ENCODE data around the gene FBL. TPM values are rescaled to one million over a fixed set of nuclear protein-coding genes. Genes with fewer than 3 reads are reported as not detected.
A peak's percentile ranks its signal among the peaks of the same experiment; 100 is the strongest.

FBL gene
- total and polyA plus RNA-seq, 10 of the 15 experiments (the other 5 are each of a cell fraction or from before 2014, with no cell fraction given): 156 to 1,083 (median 478) TPM

DNA sequence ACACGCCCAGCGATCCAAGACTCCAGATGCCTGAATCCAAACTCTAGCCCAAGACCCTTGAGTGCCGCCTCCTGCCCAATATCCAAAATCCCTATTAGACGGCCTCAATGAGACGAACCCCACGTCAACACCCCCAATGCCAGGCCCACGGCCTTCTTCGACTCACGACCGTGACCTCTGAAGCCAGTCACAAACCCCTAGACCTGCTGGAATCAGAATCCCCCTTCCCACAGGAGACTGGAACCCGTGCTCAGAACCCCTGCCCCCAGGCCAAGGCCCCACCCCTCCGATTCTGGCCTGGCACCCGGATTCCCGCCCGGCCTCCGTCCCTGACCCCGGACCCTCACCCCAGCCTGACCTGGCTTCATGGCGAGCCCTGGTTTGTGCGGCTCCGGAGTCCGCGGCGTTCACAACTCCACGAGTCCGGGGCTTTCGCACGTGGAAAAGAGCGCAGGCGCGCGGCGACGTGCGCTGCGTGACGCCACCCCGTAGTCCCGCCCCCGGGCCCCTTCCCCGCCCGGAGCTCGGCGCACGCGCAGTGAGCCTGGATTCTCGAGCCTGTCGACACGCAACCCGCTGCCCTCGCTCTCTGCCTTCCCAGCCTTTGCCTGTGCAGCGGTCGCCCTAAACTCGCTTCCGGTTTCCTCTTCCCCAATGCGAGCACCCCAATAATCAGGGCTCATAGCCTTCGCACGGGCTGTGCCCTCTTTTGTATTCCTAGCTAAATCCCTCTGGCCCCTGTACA lies at the start of gene FBL (continued):
- TF ChIP-seq, protein P1, sequence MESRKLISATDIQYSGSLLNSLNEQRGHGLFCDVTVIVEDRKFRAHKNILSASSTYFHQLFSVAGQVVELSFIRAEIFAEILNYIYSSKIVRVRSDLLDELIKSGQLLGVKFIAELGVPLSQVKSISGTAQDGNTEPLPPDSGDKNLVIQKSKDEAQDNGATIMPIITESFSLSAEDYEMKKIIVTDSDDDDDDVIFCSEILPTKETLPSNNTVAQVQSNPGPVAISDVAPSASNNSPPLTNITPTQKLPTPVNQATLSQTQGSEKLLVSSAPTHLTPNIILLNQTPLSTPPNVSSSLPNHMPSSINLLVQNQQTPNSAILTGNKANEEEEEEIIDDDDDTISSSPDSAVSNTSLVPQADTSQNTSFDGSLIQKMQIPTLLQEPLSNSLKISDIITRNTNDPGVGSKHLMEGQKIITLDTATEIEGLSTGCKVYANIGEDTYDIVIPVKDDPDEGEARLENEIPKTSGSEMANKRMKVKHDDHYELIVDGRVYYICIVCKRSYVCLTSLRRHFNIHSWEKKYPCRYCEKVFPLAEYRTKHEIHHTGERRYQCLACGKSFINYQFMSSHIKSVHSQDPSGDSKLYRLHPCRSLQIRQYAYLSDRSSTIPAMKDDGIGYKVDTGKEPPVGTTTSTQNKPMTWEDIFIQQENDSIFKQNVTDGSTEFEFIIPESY (IDR thresholded peaks at IDR 0.05): no peak
- TF ChIP-seq, protein P2, sequence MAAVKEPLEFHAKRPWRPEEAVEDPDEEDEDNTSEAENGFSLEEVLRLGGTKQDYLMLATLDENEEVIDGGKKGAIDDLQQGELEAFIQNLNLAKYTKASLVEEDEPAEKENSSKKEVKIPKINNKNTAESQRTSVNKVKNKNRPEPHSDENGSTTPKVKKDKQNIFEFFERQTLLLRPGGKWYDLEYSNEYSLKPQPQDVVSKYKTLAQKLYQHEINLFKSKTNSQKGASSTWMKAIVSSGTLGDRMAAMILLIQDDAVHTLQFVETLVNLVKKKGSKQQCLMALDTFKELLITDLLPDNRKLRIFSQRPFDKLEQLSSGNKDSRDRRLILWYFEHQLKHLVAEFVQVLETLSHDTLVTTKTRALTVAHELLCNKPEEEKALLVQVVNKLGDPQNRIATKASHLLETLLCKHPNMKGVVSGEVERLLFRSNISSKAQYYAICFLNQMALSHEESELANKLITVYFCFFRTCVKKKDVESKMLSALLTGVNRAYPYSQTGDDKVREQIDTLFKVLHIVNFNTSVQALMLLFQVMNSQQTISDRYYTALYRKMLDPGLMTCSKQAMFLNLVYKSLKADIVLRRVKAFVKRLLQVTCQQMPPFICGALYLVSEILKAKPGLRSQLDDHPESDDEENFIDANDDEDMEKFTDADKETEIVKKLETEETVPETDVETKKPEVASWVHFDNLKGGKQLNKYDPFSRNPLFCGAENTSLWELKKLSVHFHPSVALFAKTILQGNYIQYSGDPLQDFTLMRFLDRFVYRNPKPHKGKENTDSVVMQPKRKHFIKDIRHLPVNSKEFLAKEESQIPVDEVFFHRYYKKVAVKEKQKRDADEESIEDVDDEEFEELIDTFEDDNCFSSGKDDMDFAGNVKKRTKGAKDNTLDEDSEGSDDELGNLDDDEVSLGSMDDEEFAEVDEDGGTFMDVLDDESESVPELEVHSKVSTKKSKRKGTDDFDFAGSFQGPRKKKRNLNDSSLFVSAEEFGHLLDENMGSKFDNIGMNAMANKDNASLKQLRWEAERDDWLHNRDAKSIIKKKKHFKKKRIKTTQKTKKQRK (IDR thresholded peaks at IDR 0.05; ENCODE audit: low read depth, low read length): no peak
- TF ChIP-seq JUND (IDR thresholded peaks at IDR 0.05; ENCODE audit: low read depth, low read length) (0 out of 2 replicates have a peak, but pooled peaks have one; percentile 13), BHLHE40 (IDR thresholded peaks at IDR 0.05; ENCODE audit: borderline replicate concordance in 1 of 2, low read depth in 2 of 2, low read length in 1 of 2) (peak; percentile 52 to 87; a peak in 3 of 4 replicates), MTA2 (IDR thresholded peaks at IDR 0.05; ENCODE audit: low read depth) (no peak), HDGF (IDR thresholded peaks at IDR 0.05) (no peak; the same call in 1 of the 2 replicates), NBN (IDR thresholded peaks at IDR 0.05) (no peak), PRDM15 (CRISPR knock-in tag; IDR thresholded peaks at IDR 0.05) (no peak), NR2F1 (conservative IDR thresholded peaks at IDR 0.05) (peak; percentile 37; the same call in 1 of the 2 replicates), CEBPB (IDR thresholded peaks at IDR 0.05; ENCODE audit: borderline replicate concordance in 1 of 2, low read depth in 2 of 2, low read length in 2 of 2) (peak in 1 of 2 experiments; percentile 6; a peak in 1 of 4 replicates), ATF7 (IDR thresholded peaks at IDR 0.05; ENCODE audit: low read depth) (no peak), STAT3 (IDR thresholded peaks at IDR 0.05; ENCODE audit: low read depth, low read length) (no peak), KAT2A (conservative IDR thresholded peaks at IDR 0.05; ENCODE audit: control insufficient read depth, low read depth, low read length) (no peak), SMARCA5 (IDR thresholded peaks at IDR 0.05) (peak; percentile 52; the same call in 1 of the 2 replicates), RAD21 (IDR thresholded peaks at IDR 0.05; ENCODE audit: insufficient read depth, low read depth, low read length) (no peak)
- TF ChIP-seq, protein P3, sequence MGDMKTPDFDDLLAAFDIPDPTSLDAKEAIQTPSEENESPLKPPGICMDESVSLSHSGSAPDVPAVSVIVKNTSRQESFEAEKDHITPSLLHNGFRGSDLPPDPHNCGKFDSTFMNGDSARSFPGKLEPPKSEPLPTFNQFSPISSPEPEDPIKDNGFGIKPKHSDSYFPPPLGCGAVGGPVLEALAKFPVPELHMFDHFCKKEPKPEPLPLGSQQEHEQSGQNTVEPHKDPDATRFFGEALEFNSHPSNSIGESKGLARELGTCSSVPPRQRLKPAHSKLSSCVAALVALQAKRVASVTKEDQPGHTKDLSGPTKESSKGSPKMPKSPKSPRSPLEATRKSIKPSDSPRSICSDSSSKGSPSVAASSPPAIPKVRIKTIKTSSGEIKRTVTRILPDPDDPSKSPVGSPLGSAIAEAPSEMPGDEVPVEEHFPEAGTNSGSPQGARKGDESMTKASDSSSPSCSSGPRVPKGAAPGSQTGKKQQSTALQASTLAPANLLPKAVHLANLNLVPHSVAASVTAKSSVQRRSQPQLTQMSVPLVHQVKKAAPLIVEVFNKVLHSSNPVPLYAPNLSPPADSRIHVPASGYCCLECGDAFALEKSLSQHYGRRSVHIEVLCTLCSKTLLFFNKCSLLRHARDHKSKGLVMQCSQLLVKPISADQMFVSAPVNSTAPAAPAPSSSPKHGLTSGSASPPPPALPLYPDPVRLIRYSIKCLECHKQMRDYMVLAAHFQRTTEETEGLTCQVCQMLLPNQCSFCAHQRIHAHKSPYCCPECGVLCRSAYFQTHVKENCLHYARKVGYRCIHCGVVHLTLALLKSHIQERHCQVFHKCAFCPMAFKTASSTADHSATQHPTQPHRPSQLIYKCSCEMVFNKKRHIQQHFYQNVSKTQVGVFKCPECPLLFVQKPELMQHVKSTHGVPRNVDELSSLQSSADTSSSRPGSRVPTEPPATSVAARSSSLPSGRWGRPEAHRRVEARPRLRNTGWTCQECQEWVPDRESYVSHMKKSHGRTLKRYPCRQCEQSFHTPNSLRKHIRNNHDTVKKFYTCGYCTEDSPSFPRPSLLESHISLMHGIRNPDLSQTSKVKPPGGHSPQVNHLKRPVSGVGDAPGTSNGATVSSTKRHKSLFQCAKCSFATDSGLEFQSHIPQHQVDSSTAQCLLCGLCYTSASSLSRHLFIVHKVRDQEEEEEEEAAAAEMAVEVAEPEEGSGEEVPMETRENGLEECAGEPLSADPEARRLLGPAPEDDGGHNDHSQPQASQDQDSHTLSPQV (IDR thresholded peaks at IDR 0.05): no peak

Measured in GM12878 (cell line).